Right cardiac atrium (tissue), 5 donors: ENCODE measurements around the gene ACSS2. TPM values are rescaled to one million over a fixed set of nuclear protein-coding genes. Genes with fewer than 3 reads are reported as not detected.
A peak's percentile ranks its signal among the peaks of the same experiment; 100 is the strongest.

ENCODE experiments used
- ATAC-seq, 2 donors: fragments of 200-7000 bp; cut with Tn5 transposase; one replicate each; pipeline versions ENCODE4 v1.8.0 to v1.9.1; 2020; ENCODE audit warnings: moderate library complexity in 2 of 2, mild to moderate bottlenecking in 1 of 2
- DNase-seq, 3 donors: peaks; one replicate each; pipeline ENCODE4 v3.0.0-alpha.2; 2020
- H3K27ac ChIP-seq: one replicate; pipeline ENCODE4 v1.5.1; 2013; ENCODE audit warnings: mild to moderate bottlenecking, low read length, control low read depth, moderate library complexity
- H3K27me3 ChIP-seq: one replicate; pipeline ENCODE4 v1.6.1; 2013; ENCODE audit not compliant: control insufficient read depth, insufficient read depth
- H3K4me1 ChIP-seq: one replicate; pipeline ENCODE4 v1.6.1; 2013; ENCODE audit warnings: low read length; ENCODE audit not compliant: control insufficient read depth, insufficient read depth
- H3K4me3 ChIP-seq: one replicate; pipeline ENCODE4 v1.5.1; 2013; ENCODE audit warnings: low read length, control low read depth
- H3K9me3 ChIP-seq: one replicate; pipeline ENCODE4 v1.6.1; 2013; ENCODE audit warnings: low read length; ENCODE audit not compliant: control insufficient read depth
- WGBS: extraction: QIAGEN DNeasy Blood & Tissue Kit; methylation state at CpG from one replicate; pipeline ENCODE4 v1.1.7; 2013; 5-methylcytosine and 5-hydroxymethylcytosine counted together
- intact Hi-C, 4 donors: fragments of 100-400 bp; cut with DNase I; formaldehyde crosslinking; loops; one replicate each; pipeline versions ENCODE4 v1.11.0 to v1.14.0; 2022 to 2023
- polyA plus RNA-seq: library from polyadenylated mRNA; stranded (reverse); fragments of 200-250 nt; gene quantifications from one replicate; pipeline ENCODE4 v1.2.3, GENCODE V29; 2013
- total RNA-seq, 4 donors: library from RNA; stranded (reverse); fragmentation: NEBNext Ultra II Directional; extraction: Animal tissue kit (Norgen Biotek cat#: 25700); gene quantifications; one replicate each; pipeline ENCODE4 v1.2.1, GENCODE V29; 2021
- donor health status: healthy with polysubstance abuse.
- donor health status: DM: no; HTN: yes; CAD: no.
- donor health status: DM: no; HTN: no; CAD: no.
- donor health status: DM: no; HTN: yes; CAD: no; lungs with severe emphysema.
- donor health status: DM: yes; HTN: yes; CAD: no.

Gene ACSS2
- total and polyA plus RNA-seq, 5 donors = 61.8 to 79.8 (median 74.6) TPM

GRCh38 chr20:34967421-34967820 is 91.0 kb downstream of the ACSS2 start:
- Histone ChIP-seq H3K4me1 (peaks cover 2% of the 10 kb centered on the region), H3K27me3 (no peaks in the 10 kb centered on the region), H3K27ac (no peak overlapping the region), H3K4me3 (no peak overlapping the region), H3K9me3 (no peaks in the 10 kb centered on the region)
- intact Hi-C loops = no loop called here
- ATAC-seq (no peak), DNase-seq (no peak)
- 88% methylated on average over 5 of the region's 5 CpGs for WGBS

DNA sequence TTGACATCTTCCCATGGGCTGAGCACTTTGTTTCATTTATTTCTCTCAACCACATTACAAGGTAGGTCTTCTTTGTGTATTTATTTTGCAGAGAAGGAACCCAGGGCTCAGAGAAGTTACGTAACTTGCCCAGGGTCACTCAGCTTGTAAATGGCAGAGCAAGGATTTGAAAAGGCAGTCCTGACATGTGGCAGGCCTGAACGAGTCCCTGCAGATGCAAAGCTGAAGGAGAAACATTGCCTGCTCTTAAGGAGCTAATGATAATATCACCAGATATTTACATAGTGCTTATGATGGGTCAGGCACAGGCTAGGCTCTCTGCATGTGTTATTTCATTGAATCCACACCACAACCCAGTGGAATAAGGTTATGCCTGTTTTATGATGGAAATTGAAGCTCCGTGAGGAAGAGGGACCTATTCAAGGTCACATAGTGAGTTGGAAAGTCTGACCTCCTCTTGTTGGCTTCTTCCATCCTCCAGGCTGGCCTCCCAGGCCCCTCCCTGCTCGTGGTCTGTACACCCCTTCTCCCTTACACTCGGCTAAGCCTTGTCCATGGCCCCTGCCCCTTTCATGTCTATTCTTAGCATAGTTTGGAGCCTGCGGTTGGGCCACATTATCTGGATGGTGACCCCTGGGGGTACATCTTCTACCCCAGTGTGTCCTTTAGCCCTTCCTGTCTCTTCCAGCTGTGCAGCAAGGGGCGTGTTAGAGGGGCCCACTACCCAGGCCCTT is 91.8 kb downstream of the ACSS2 start:
- Histone ChIP-seq H3K27me3 (no peaks in the 10 kb centered on the region), H3K9me3 (no peaks in the 10 kb centered on the region), H3K27ac (no peak overlapping the region), H3K4me1 (peaks cover 2% of the 10 kb centered on the region), H3K4me3 (no peak overlapping the region)
- DNase-seq (no peak), ATAC-seq (peak in 1 of 2 donors; percentile 8)
- intact Hi-C loops = no loop called here
- 64% methylated on average over 7 of the region's 7 CpGs for WGBS

- ATAC-seq = peak in 1 of 2 donors; percentile 17
These were observed 93.9 kb downstream of the ACSS2 start for GRCh38 chr20:34970193-34970840.

GRCh38 chr20:34970846-34971560 is 94.6 kb downstream of the ACSS2 start:
- Histone ChIP-seq H3K9me3 (no peaks in the 10 kb centered on the region), H3K4me1 (peaks cover 2% of the 10 kb centered on the region), H3K27ac (no peak overlapping the region), H3K4me3 (no peak overlapping the region), H3K27me3 (no peaks in the 10 kb centered on the region)
- 91% methylated on average over 9 of the region's 9 CpGs for WGBS
- DNase-seq = no peak
- intact Hi-C loops = no loop called here
- no peak for ATAC-seq

More at GRCh38 chr20:34970193-34970840, 93.9 kb downstream of the ACSS2 start:
- Histone ChIP-seq H3K4me3 (no peak overlapping the region), H3K4me1 (peaks cover 2% of the 10 kb centered on the region), H3K9me3 (no peaks in the 10 kb centered on the region), H3K27ac (no peak overlapping the region), H3K27me3 (no peaks in the 10 kb centered on the region)
- no peak for DNase-seq
- intact Hi-C loops = no loop called here
- WGBS = 80% methylated on average over 7 of the region's 7 CpGs

DNA sequence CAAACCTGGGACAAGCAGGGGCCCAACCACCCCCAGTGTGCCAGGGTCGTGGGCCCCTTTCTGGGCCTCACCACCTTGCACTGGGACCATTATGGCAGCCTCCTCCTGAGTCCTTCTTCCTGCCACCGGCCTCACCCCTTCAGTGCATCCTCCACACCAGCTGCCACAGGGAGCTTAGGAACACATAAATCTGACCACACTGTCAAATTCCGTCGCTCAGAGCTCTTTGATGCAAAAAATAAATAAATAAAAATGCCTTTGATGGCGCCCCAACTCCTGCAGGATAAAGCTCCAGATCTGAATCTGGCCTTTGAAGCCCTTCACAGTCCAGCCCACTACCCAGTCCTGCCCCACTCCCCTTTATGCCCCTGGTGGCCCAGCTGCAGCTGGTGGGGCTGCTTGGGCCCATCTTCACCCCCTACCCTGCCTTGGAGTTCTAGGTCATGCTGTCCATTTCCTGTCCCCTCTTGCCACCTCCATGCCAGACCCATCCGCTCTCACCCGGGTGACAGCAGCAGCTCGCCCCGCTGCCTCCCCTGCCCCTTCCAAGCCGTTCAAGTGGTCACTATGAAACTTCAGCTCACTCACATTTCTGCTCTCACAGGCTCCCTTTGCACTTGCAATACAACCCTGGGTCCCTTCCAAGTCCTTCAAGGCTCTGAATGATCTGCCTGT is 95.3 kb downstream of the ACSS2 start:
- ATAC-seq (no peak), DNase-seq (no peak)
- no peak overlapping the region for H3K27ac ChIP-seq
- H3K27me3 ChIP-seq = no peaks in the 10 kb centered on the region
- no peak overlapping the region for H3K4me3 ChIP-seq
- intact Hi-C loops = no loop called here
- no peaks in the 10 kb centered on the region for H3K9me3 ChIP-seq
- peaks cover 2% of the 10 kb centered on the region for H3K4me1 ChIP-seq
- WGBS = 82% methylated on average over 10 of the region's 10 CpGs

GRCh38 chr20:34974246-34974645 is 97.8 kb downstream of the ACSS2 start:
- no peaks in the 10 kb centered on the region for H3K27me3 ChIP-seq
- no peak for DNase-seq
- peaks cover 2% of the 10 kb centered on the region for H3K4me1 ChIP-seq
- 73% methylated on average over 4 of the region's 4 CpGs for WGBS
- no peaks in the 10 kb centered on the region for H3K9me3 ChIP-seq
- H3K4me3 ChIP-seq = no peak overlapping the region
- no peak for ATAC-seq
- intact Hi-C loops = no loop called here
- H3K27ac ChIP-seq = no peak overlapping the region

DNA sequence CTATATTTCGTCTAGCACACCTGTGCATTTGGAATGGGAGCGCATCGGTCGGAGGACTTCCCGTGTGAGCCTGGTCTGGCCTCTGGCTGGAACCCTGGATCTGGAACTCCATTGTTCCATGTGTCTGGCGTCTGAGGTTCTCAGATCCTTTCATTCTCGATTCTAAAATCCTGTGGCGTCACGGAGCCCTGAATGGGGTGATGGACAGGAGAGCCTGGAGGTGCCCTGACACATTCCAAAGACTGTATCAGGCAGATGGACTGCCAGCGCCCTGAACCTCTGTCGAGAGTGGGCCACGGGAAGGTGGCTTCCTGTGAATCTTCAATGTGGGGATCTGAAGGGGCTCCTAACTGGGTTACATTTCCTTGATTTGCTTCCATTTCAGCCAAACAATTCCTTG is 99.9 kb downstream of the ACSS2 start:
- H3K4me3 ChIP-seq = no peak overlapping the region
- peak in 2 of 3 donors; percentile 0 to 20 for DNase-seq
- H3K27me3 ChIP-seq = no peaks in the 10 kb centered on the region
- no peaks in the 10 kb centered on the region for H3K9me3 ChIP-seq
- no peak overlapping the region for H3K27ac ChIP-seq
- WGBS = 74% methylated on average over 12 of the region's 12 CpGs
- intact Hi-C loops = no loop called here
- ATAC-seq = no peak
- no peaks in the 10 kb centered on the region for H3K4me1 ChIP-seq

Other genes with a start within 250 kb of the ACSS2 start
- gene PIGU, start 199.5 kb upstream of the ACSS2 start, total RNA-seq = 10 to 100 TPM; 11.6 to 14.4 (median 13.6) TPM
- gene PIGU, start 199.5 kb upstream of the ACSS2 start, polyA plus RNA-seq = 18.9 TPM
- gene TP53INP2, start 172.3 kb upstream of the ACSS2 start, total RNA-seq = 100 to 1,000 TPM in 2 of 4 donors, 10 to 100 TPM in 2; 72.7 to 133 (median 113) TPM
- gene TP53INP2, start 172.3 kb upstream of the ACSS2 start, polyA plus RNA-seq = 72.0 TPM
- 10 to 100 TPM; 17.8 to 26.3 (median 19.6) TPM for gene NCOA6, start 51.0 kb upstream of the ACSS2 start, total RNA-seq
- 26.5 TPM for gene NCOA6, start 51.0 kb upstream of the ACSS2 start, polyA plus RNA-seq
- gene GGT7, start 3.8 kb upstream of the ACSS2 start, total RNA-seq = 10 to 100 TPM; 17.8 to 22.0 (median 18.6) TPM
- gene GGT7, start 3.8 kb upstream of the ACSS2 start, polyA plus RNA-seq = 14.8 TPM
- gene GSS, start 79.2 kb downstream of the ACSS2 start, total RNA-seq = 10 to 100 TPM; 23.6 to 32.6 (median 26.3) TPM
- gene GSS, start 79.2 kb downstream of the ACSS2 start, polyA plus RNA-seq = 37.7 TPM
- gene MYH7B, start 79.3 kb downstream of the ACSS2 start, total RNA-seq = 100 to 1,000 TPM in 2 of 4 donors, 10 to 100 TPM in 2; 43.3 to 134 (median 99.2) TPM
- gene MYH7B, start 79.3 kb downstream of the ACSS2 start, polyA plus RNA-seq = 125 TPM
- gene TRPC4AP, start 216.2 kb downstream of the ACSS2 start, total RNA-seq = 10 to 100 TPM; 34.3 to 44.6 (median 36.6) TPM
- gene TRPC4AP, start 216.2 kb downstream of the ACSS2 start, polyA plus RNA-seq = 29.1 TPM